GM13977 (cell line): ENCODE measurements around the gene BICDL1.
"Not testable (repeated sequence)": the region's sequence is repeated elsewhere in the genome, so short reads cannot be mapped to it uniquely, and the experiment has no call there.

Experiments
- DNase-seq: peaks from one replicate; pipeline ENCODE4 v3.0.0; 2012; ENCODE audit warnings: low spot score
- CTCF ChIP-seq: IDR thresholded peaks from 2 replicates; pipeline ENCODE4 v1.5.1; 2012; ENCODE audit warnings: mild to moderate bottlenecking, control low read depth; ENCODE audit not compliant: insufficient read depth; ENCODE audit errors: extremely low read depth, missing control alignments
- in situ Hi-C: fragments of 300-500 bp; cut with MboI; formaldehyde crosslinking; loops from one replicate; pipeline ENCODE4 v1.12.0; 2022; ENCODE audit warnings: low sequenced_read_pairs, low pct_unique_long_range_greater_than_20kb, mixed read lengths, inconsistent platforms; ENCODE audit not compliant: unreplicated experiment

The BICDL1 gene

GRCh38 chr12:119956047-119956446 is 33.0 kb upstream of the BICDL1 start:
- in situ Hi-C loops: no loop called here
- TF ChIP-seq CTCF: no peak
- DNase-seq: no peak

GRCh38 chr12:119957135-119957534 is 31.9 kb upstream of the BICDL1 start:
- DNase-seq: no peak
- no peak for TF ChIP-seq CTCF
- in situ Hi-C loops: no loop called here

- no peak for TF ChIP-seq CTCF
- in situ Hi-C loops: no loop called here
- DNase-seq: no peak
Measured at GRCh38 chr12:119959435-119959834, 29.6 kb upstream of the BICDL1 start.

- peak; percentile 24 for DNase-seq
- no peak for TF ChIP-seq CTCF
- in situ Hi-C loops: no loop called here
Measured at GRCh38 chr12:119964123-119964522, 24.9 kb upstream of the BICDL1 start.

- no peak for DNase-seq
- in situ Hi-C loops: no loop called here
- TF ChIP-seq CTCF: no peak
Measured at GRCh38 chr12:119964929-119965328, 24.1 kb upstream of the BICDL1 start.

- no peak for TF ChIP-seq CTCF
- no peak for DNase-seq
- in situ Hi-C loops: no loop called here
Measured at GRCh38 chr12:119980242-119980641, 8.8 kb upstream of the BICDL1 start.

GRCh38 chr12:119980702-119981101 is 8.3 kb upstream of the BICDL1 start:
- DNase-seq, in situ Hi-C loops: not testable (repeated sequence)
